Adrenal gland (tissue), 5 donors: ENCODE measurements around the gene DLX3.

Experiments used
- POLR2A ChIP-seq, 2 donors: fragments of 450-650 bp; IDR thresholded peaks; one replicate each; pipeline ENCODE4 v1.6.1; 2017; ENCODE audit warnings: antibody characterized with exemption in 2 of 2, mild to moderate bottlenecking in 2 of 2, moderate library complexity in 1 of 2
- TF ChIP-seq, protein P1 (sequence below), 6 experiments: fragments of 450-650 bp in 4 of 6; fragments of 200-600 bp in 2 of 6; sonication (generic) in 1 of 6; IDR thresholded peaks; 1 replicate in 5 of 6; 2 replicates in 1 of 6; pipeline versions ENCODE4 v1.5.1 to v1.8.0; 2016 to 2021; ENCODE audit warnings: antibody characterized with exemption in 6 of 6, mild to moderate bottlenecking in 2 of 6, moderate library complexity in 1 of 6
- donor health status: DM: no; HTN: no; CAD: no.

GRCh38 chr17:49993423-49994060 lies 1.5 kb downstream of the DLX3 start:
- TF ChIP-seq, protein P1, sequence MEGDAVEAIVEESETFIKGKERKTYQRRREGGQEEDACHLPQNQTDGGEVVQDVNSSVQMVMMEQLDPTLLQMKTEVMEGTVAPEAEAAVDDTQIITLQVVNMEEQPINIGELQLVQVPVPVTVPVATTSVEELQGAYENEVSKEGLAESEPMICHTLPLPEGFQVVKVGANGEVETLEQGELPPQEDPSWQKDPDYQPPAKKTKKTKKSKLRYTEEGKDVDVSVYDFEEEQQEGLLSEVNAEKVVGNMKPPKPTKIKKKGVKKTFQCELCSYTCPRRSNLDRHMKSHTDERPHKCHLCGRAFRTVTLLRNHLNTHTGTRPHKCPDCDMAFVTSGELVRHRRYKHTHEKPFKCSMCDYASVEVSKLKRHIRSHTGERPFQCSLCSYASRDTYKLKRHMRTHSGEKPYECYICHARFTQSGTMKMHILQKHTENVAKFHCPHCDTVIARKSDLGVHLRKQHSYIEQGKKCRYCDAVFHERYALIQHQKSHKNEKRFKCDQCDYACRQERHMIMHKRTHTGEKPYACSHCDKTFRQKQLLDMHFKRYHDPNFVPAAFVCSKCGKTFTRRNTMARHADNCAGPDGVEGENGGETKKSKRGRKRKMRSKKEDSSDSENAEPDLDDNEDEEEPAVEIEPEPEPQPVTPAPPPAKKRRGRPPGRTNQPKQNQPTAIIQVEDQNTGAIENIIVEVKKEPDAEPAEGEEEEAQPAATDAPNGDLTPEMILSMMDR (IDR thresholded peaks at IDR 0.05) = no peak
- TF ChIP-seq POLR2A (IDR thresholded peaks at IDR 0.05) = no peak
